Activated gamma-delta T cell treated with Interleukin-2 at 50 U/mL for 16 hours (primary cell): ENCODE results near the gene VGLL4.
"Not testable (repeated sequence)": the region's sequence is repeated elsewhere in the genome, so short reads cannot be mapped to it uniquely, and the experiment has no call there.

Experiments used
- DNase-seq: peaks from one replicate; pipeline ENCODE4 v3.0.0-alpha.2; 2020

VGLL4 gene

GRCh38 chr3:11604139-11604892 is 39.4 kb downstream of the VGLL4 start:
- no peak for DNase-seq

GRCh38 chr3:11603628-11604027 is 40.1 kb downstream of the VGLL4 start:
- DNase-seq: no peak

GRCh38 chr3:11602886-11603527 is 40.7 kb downstream of the VGLL4 start:
- no peak for DNase-seq

- DNase-seq: no peak
Observed at GRCh38 chr3:11602239-11602840, 41.4 kb downstream of the VGLL4 start.

GRCh38 chr3:11601446-11602238 is 42.1 kb downstream of the VGLL4 start:
- DNase-seq: no peak

- DNase-seq: no peak
Observed at GRCh38 chr3:11600501-11601282, 43.0 kb downstream of the VGLL4 start.

- DNase-seq: no peak
Observed at GRCh38 chr3:11596387-11596786, 47.3 kb downstream of the VGLL4 start.

GRCh38 chr3:11595024-11595423 is 48.7 kb downstream of the VGLL4 start:
- DNase-seq: not testable (repeated sequence)

- DNase-seq: no peak
Observed at GRCh38 chr3:11593318-11594034, 50.2 kb downstream of the VGLL4 start.

GRCh38 chr3:11592445-11593298 is 51.0 kb downstream of the VGLL4 start:
- DNase-seq: no peak

- no peak for DNase-seq
Observed at GRCh38 chr3:11591391-11592282, 52.1 kb downstream of the VGLL4 start.

GRCh38 chr3:11591002-11591355 is 52.7 kb downstream of the VGLL4 start:
- DNase-seq: no peak

GRCh38 chr3:11589706-11590105 is 54.0 kb downstream of the VGLL4 start:
- no peak for DNase-seq

GRCh38 chr3:11588755-11589154 is 55.0 kb downstream of the VGLL4 start:
- DNase-seq: no peak

GRCh38 chr3:11588338-11588737 is 55.4 kb downstream of the VGLL4 start:
- no peak for DNase-seq

- no peak for DNase-seq
Observed at GRCh38 chr3:11587766-11588165, 55.9 kb downstream of the VGLL4 start.

GRCh38 chr3:11584570-11584969 is 59.1 kb downstream of the VGLL4 start:
- no peak for DNase-seq

- DNase-seq: no peak
Observed at GRCh38 chr3:11583638-11584046, 60.1 kb downstream of the VGLL4 start.

GRCh38 chr3:11583235-11583634 is 60.5 kb downstream of the VGLL4 start:
- no peak for DNase-seq
